ENCODE results near the gene PEX11A.
A peak's percentile ranks its signal among the peaks of the same experiment; 100 is the strongest.
"Not testable (repeated sequence)": the region's sequence is repeated elsewhere in the genome, so short reads cannot be mapped to it uniquely, and the experiment has no call there.

PEX11A gene, protein sequence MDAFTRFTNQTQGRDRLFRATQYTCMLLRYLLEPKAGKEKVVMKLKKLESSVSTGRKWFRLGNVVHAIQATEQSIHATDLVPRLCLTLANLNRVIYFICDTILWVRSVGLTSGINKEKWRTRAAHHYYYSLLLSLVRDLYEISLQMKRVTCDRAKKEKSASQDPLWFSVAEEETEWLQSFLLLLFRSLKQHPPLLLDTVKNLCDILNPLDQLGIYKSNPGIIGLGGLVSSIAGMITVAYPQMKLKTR

DNA sequence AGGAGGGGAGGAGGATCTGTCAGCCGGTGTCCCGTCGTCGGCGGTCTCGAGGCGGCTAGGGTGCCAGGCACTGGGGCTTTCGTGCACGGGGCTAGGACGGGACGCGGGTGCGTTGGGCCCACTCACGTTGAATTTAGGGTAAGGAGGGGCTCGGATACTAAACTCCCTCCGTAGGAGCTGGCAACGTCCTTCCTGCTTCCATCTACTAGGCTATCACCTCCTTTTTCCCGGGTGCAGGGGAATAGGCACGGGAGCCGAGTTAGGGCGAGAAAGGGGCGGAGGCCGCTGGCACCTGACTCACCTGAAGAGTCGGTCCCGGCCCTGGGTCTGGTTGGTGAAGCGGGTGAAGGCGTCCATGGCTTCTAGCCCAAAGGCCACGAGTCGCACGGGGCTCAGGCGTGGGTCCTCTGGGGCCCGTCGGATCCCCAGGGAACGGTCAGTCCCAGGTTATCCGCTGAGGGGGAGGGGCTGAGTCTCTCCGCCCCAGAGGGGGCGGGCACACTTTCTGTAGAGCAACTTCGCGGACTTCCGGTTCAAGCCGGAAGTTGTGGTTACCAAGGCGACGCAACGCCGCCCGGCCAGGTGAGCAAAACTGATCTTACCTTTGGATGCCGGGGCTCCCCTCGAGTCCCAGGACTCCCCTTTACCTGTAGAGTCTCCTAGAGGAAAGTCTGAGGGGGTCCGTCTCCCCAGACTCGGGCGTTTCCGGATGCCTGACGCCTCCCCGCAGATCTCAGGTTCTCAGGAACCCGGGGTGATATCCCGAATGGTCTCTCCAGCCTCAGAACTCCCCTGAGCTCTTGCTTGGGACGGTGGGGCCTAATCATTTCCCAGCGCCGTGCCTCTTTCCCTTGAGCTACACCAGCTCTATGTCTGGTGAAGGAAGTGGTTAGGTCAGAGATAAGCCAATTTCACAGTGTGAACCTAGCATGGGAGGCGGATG is at the start of gene PEX11A, which contains the start of gene WDR93:
TSS of gene PEX11A (minus strand) at position 479 of the 943 bp plus-strand sequence. CDS start at position 357, 122 bp downstream.
TSS of gene WDR93 (plus strand) at position 536 of the 943 bp plus-strand sequence. CDS start 10,936 bp downstream, outside the sequence.
- peak; percentile 50 to 52 for DNase-seq (ENCODE audit: low read depth in 2 of 2)

DNA sequence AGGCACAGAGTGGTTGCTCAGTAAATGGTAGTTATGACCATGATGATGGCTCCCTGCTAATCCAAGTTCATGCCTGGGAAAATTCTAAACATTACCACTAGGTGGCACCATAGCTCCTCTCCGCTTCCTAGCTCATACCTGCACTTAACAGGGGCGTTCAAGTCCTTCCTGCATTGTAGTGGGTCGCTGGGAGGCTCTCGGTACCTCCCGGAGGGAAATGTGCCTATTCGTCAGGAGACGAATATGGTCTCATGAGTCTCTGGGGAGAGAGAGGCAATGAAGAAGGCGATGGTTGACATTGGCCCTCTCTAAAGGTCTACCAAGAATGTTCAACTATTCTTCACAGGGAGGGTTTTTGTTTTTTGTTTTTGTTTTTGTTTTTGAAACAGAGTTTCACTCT is 49.6 kb upstream of the PEX11A start:
- peak in 1 of 2 donors; percentile 11 for DNase-seq (ENCODE audit: low read depth in 2 of 2)

DNA sequence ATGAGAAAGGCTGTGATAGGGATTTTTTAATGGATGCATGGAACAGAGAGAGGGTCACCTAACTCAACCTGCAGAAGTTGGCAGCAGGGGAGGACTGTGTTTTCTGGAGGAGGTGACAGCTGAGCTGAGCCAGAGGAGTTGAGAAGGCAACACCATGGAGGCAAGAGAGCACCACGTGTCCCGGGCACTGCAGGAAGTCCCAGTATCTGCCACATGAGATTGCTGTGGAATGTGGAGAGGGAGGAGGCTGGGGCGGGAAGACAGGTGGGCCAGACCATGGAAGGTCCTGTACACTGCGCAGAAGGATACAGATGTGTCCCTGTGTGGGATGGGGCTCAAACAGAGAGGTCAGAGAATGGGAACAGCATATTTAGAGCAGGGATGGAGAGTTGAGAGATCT is 45.2 kb upstream of the PEX11A start:
- no peak for DNase-seq (ENCODE audit: low read depth in 2 of 2)

DNA sequence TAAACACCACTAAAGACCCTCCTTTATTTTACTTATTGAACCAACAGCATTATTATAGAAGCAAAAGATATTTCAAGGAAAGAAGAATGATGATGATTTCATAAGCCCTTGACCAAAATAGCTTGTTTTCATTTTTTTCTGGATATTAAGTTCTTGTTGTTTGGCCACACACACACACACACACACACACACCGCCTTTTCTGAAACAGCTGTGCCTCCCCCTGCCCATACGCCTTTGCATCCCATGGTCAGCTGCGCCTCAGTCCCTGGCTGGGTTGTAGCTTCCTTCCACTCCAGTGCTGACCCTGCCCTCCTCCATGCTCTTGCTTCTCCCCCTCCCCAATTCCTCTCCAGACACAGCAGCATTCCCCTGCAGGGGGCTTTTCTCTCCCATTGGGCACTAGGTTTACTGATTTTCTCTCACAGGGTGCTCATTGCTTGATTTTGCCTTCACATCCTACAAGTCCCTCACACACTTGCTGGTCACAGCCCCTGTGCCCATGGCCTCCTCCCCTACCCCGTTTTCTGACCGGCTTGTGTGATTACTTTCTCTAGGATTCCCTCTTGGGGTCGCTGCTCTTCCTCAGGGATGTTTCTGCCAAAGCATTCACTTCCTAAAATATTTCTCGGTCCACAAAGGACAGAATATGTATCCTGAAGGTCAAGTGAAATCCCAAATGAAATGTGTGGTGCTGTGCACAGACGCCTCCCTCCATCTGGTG is 42.1 kb upstream of the PEX11A start:
- DNase-seq (ENCODE audit: low read depth in 2 of 2), result no peak

DNA sequence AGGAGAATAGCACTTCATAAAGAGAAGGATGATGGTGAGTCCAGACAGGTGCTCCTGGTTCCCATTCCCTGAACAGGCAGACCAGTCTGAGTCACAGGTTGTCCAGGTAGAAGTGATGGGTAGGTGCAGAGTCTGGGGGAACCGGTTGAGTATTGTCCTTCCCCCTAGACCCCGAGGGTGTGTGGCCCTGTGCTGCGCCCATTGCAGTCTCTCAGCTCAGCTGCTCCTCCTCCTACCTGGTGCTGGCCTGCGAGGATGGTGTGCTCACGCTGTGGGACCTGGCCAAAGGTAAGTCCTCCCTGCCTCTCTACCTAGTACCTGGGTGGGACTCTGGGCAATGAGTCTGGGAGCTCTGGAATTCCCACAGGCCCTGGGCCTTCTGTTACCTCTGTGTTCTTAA is 40.7 kb upstream of the PEX11A start:
- no peak for DNase-seq (ENCODE audit: low read depth in 2 of 2)

DNA sequence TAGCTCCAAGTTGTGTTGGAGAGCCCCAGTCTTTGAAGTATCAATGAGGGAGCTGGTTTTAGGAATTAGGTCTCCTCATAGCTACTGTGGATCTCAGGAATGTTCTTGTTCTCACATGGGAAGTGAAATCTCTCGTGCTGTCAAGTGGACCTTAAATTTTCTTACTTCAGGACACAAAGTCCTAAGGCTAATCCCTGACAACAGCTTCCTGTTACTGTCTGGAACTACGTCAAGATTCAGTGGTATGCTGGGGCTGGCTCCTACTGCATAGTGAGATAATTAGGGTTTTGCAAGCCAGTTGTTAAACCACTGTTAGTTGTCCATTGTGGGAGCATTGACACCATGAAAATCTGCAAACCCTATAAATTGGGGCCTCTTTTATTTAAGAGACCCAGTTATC is 37.7 kb upstream of the PEX11A start:
- DNase-seq (ENCODE audit: low read depth in 2 of 2), result no peak

DNA sequence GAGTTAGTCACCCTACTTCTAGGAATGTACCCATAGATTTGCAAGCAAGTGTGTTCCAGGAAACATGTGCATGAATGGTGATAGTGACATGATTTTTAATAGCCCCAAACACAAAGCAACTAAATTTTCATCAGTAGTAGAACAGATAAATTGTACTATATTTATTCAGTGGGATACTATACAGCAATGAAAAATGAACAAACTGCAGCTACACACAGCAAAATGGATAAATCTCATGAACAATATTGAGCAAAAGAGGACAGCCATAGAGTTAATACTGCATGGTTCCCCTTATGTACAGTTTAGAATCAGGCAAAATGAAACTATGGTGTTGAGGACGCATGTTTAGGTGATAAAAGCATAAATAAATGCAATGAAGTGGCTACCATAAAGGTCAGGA is 34.5 kb upstream of the PEX11A start:
- DNase-seq (ENCODE audit: low read depth in 2 of 2), result no peak

DNA sequence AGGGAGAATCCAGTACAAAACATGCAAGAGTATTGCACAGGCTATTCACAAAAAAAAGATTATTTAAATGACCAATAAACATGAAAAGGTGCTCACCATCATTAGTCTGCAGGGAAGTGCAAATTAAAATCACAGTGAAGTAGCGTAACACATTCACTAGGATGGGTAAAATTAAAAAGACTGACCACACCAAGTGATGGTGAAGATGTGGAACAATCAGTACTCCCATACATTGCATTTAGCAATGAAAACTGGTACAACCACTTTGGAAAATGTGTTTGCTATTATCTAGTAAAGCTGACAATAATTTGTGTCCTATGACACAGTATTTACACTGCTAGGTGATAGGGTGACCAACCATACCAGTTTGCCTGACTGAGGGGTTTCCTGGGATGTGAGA is 34.1 kb upstream of the PEX11A start:
- no peak for DNase-seq (ENCODE audit: low read depth in 2 of 2)

DNA sequence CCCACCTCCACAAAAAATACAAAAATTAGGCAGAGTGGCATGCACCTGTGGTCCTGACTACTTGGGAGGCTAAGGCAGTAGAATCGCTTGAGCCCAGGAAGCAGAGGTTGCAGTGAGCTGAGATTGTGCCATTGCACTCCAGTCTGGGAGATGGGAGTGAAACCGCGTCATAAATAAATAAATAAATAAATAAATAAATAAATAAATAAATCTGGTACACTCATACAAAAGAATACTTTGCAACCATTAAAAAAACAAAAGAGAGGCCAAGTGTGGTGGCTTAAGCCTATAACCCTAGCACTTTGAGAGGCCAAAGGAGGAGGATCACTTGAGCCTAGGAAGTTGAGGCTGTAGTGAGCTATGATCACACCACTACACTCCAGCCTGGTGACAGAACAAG is 32.5 kb upstream of the PEX11A start:
- no peak for DNase-seq (ENCODE audit: low read depth in 2 of 2)

DNA sequence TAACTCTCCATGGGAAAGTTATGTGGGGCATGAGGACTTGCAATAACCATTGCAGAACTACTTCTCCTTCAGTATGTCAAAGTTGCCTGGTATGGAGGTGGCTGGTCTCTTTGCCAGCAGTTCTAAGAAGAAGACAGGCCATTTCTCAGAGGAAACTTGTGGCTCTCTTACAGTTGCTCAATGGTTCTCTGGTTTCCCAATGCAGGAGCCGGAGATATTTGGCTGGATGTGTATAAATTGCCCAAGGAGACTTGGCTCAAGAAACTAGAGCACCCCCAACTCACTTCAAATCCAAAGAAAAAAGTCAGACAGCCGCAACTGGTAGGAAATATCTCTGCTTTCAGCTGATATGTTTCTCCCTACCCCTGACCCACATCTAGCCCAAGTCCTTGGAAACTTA is 24.2 kb upstream of the PEX11A start:
- DNase-seq (ENCODE audit: low read depth in 2 of 2), result no peak

DNA sequence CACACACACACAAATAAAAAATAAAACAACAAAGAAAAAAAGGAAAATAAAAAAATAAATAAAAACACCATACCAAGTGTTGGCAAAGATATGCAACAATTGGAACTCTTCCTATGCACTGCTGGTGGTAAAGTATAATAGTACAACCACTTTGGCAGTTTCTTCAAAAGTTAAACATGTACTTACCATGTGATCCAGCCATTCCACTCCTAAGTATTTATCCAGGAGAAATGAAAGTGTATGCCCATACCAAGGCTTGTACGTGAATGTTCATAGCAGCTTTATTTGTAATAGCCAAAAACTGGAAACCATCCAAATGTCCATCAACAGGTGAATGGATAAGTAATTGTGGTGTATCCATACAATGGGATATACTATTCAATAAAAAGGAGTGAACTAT is 17.0 kb upstream of the PEX11A start:
- no peak for DNase-seq (ENCODE audit: low read depth in 2 of 2)

DNA sequence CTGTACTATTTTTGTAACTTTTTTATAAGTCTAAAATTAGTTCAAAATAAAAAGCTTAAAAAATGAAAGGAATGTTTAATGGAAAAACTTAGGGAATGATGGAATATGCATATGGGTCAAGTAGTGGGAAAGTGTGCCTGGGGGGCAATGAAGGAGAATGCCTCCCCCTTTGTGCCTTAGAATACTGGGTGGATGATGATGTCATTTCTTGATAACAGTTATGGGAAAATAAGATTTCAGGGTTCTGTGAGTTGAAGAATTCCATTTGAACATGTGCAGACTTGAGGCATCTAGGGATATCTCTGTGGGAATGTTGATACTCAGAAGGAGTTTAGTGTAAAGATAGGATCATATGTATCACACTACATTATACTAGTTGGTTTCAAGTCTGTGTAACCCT is 13.9 kb upstream of the PEX11A start:
- DNase-seq (ENCODE audit: low read depth in 2 of 2), result no peak

DNA sequence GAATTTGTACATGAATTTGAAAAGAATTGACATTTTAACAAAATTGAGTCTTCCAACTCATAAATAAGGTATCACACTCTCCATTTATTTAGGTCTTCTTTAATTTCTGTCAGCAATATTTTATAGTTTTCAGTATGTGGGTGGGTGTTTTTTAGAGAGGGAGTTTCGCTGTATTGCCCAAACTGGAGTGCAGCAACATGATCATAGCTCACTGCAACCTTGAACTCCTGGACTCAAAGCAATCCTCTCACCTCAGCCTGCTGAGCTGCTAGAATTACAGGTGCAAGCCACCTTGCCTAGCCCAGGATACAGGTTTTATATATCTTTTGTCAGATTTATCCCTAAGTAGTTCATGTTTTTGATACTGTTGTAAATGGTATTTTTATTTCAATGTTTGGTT is 4.6 kb upstream of the PEX11A start:
- no peak for DNase-seq (ENCODE audit: low read depth in 2 of 2)

DNA sequence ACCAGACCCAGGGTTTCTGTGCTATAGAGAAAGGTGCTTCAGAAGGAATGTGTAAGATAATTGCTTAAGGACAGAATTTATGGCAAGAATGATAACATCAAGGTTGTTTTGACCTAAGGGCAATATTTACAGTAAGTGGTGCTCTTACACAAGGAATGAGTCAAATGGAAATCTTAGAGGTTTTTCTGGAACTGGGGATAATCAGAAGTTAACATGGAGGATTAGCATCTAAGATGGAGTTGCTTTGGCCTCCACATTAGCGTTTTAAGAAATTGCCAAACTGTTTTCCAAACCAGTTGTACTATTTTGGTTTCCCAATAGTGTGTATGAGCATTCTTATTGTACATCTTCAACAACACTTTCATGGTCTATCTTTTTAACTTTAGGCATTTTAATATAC is 3.1 kb upstream of the PEX11A start:
- no peak for DNase-seq (ENCODE audit: low read depth in 2 of 2)

DNA sequence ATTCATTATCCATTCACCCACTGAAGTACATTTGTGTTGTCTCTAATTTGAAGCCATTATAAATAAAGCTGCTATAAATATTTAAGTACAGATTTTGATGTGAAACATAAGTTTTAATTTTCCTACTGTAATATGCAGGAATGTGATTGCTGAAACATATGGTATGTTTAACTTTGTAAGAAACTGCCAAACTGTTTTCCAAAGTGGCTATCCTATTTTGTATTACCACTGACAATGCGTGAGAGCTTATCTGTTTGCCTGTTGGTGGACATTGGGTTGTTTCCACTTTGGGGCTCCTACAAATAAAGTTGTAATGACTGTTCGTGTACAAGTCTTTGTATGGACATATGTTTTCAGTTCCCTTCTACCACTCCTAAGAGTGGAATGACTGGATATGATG is 2.5 kb upstream of the PEX11A start:
- no peak for DNase-seq (ENCODE audit: low read depth in 2 of 2)

DNA sequence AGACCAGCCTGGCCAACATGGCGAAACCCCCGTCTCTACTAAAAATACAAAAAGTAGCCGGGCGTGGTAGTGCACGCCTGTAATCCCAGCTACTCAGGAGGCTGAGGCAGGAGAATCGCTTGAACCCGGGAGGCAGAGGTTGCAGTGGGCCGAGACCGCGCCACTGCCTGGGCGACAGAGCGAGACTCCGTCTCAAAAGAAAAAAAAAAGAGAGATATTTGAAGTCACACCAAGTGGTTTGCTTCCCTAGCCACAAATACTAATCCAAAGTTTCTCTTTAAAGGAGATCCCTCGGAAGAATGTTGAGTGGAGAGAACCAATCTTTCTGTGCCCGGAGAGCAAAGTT is 651 bp downstream of the PEX11A start:
- DNase-seq (ENCODE audit: low read depth in 2 of 2), result not testable (repeated sequence)

DNA sequence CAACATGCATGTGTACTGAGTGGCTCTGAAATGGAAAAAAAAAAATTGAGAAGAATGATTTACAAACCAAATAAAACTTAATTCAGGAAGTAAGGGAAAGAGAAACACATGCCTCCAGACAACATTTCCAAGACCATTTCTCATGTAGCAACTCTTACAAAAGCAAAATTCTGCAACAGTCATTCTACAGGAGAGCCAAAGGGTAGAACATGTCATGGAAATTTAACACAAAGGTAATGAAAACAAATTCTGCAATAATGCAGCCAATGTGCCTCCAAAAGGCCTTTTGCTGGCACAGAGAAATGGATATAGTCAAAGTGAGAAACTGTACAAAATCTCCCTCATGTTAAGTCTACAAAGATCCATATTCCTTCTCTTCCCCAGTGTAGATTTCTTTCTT is 4.0 kb downstream of the PEX11A start:
- DNase-seq (ENCODE audit: low read depth in 2 of 2), result no peak

DNA sequence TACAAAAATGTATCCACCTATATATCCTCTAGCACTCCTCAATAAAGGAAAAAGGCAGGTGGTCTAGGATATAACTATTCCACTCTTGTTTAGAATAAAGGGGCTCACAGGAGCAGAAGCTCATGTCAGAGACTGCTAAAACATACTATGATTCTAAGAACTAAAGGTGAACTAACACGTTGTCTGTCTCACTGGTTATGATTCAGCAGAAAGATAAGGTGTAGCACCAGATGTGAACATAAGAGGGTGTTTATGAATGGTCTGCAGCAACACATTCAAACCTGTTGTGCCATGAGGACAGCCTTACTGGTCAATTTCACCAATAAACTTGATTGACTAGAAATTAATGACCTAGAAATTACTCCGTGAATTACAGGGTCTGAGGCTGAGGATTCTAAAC is 4.6 kb downstream of the PEX11A start:
- no peak for DNase-seq (ENCODE audit: low read depth in 2 of 2)

DNA sequence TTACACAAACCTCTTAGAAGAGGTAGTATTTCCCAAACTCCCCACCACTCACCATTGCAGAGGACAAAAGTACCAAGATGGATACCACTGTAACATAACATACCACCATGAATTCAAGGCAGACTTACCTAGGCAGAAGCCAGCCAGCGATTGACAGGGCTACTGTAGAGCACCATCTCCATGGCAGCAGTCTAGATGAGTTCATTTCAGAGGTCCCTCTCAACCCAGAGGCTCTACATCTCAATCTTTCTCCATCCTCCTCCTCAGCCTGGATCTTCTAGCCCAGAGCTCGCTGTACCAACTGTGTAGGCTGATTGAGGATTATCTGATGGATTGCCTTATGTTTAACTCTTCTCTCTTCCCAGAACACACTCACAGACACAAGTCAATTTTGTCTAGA is 9.4 kb downstream of the PEX11A start:
- no peak for DNase-seq (ENCODE audit: low read depth in 2 of 2)

DNA sequence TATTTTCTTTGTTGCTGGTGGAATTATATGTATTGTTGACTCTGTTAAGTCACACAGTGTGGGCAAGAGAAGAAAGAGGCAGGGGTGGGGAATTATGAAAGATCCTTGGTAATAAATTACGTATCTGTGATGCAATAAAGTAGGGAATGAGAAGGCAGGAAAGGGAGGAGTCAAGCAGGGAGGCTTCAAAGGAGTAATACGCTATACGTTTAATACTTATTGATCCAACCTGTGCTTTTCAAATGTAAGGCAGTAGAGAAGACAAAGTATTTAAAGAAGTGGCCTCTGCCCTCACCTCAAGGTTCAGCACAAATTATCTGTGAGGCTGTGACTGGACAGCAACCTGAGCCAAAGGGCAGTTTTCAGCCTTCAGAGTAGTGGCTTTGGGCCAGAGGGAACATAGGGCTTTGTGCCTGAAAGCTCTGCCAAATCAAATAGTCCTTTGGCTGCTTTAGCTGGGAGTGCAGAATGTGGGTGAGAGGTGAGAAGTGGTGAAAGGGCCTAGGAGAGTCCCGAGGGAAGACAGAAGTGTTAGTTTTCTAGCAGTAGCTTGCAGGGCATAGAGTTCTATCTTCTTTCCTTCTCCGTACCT is 10.2 kb downstream of the PEX11A start:
- DNase-seq (ENCODE audit: low read depth in 2 of 2), result no peak

DNA sequence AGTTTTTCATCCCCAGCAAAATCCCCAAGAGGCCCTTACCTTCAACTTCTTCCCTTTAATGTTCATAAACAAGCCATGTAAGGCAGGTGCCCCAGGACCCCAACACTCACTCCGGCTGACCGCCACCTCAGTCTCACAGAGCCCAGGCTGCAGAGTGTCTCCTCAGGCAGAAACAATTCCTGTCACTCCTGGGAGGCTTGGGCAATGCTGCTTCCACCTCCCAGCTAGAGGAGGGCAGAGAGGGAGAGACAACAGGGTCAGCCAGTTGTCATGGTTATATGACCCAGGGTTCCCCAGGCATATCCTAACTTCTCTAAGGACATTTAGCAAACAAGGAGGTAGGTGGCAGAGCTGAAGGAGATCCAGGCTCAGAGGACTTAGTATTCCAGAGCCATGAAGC is 11.3 kb downstream of the PEX11A start, which contains the start of gene PLIN1:
TSS of gene PLIN1 (minus strand) at position 156 of the 400 bp plus-strand sequence. CDS start 1,878 bp downstream, outside the sequence.
- DNase-seq (ENCODE audit: low read depth in 2 of 2), result no peak

DNA sequence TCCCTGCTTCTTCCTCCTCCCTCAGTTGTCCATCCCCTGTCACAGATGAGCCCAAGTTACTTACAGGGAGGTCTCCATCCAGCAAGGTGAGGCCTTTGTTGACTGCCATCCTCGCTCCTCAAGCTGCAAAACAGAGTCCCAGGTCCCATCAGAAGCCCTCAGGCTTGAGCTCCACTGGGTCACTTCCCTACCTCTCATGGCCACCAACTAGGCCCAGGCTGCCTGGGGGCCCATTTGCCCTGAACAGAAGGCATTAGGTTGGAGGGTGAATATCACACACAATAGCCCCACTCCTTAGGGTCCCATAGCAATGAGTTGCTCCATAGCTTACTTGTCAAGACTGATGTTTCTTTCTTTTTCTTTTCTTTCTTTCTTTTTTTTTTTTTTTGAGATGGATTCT is 13.2 kb downstream of the PEX11A start:
- DNase-seq (ENCODE audit: low read depth in 2 of 2), result no peak

Data from stimulated activated CD8-positive, alpha-beta memory T cell treated with anti-CD3 and anti-CD28 coated beads, Interleukin-15, amount 100 ng/mL, for 4 hours (primary cell).